GM19463 (cell line): ENCODE results near the gene TNS3.

Experiments used
- ATAC-seq: cut with Tn5 transposase; IDR thresholded peaks from one replicate; pipeline ENCODE4 v1.9.1; 2021; ENCODE audit warnings: mild to moderate bottlenecking, moderate library complexity; ENCODE audit not compliant: unreplicated experiment

Gene TNS3

DNA sequence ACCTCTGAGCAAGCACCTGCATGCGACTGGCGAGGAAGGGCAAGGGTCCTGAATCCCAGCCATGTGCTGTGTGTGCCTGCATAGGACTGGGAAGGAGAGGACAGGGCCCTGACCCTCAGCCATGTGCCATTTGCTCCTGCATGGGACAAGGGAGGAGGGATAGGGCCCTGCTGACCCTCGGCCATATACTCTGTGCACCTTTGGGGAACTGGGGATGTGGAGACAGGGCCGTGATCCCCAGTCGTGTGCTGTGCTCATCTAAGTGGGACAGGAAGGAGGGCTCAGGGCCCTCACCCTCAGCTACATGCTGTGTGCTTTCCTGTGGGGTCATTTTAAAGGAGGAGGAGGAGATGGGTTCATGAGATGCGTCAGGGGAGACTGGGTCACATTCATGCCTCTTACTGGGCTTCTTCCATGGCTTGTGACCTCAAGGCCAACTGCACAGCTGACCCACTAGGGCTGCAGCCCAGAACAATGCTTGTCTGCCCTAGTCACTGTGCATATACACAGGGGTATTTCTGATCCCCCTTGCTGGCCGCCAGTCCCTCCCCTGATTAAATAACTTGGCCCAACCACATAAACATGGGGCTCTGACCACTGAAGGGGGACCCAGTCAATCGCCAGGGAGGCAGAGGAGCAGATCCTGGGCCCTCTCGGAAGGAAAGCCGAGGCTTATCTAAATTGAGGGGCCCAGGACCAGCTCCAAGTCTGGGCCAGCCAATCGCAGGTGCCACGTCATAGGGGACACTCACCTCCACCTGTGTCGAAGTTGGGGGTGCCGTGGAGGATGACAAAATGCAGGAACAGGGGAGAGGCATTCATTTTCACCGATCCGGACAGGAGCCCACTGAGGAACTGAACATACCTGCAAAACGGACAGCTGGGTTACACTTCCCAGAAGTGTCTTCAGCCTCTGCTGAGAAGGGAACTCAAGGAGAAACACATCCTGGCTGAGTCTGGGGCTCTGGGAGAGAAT lies 167.3 kb downstream of the TNS3 start:
- no peak for ATAC-seq

DNA sequence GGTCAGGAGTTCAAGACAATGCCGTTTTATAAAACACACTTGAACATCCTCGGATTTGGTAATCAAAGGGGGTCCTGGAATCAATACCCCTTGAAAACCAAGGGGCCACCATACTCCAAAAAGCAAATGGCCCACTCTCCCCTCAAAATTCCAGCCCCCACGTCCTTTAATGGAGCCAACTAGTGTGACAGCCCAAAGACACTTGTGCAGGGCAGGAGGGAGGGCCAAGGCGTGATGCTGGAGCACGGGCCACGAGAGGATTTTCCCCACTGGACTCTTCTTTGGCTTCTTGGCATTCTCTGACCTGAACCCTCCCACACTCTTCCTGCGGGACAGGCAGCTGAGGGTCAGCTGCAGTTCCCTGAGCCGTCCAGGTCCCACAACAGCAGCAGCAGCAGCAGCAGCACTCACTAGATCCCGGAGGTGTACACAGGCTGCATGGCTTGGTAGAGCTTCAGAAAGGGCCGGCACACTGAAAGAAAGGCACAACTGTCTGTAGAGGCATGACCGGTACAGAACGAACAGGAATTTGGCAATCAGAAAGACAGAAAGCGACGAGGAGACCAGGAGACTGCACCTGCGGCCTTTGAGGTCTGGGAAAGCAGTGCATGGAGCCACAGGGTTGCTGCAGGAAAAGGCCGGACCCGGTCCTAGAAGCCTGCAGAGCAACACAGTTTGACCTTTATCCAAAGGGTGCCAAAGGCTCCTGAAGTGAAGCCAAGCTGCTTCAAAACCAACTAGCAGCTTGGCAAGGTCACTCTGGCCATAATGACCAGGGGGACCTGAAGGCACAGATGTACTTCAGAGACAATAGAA lies 168.2 kb downstream of the TNS3 start:
- ATAC-seq = no peak

DNA sequence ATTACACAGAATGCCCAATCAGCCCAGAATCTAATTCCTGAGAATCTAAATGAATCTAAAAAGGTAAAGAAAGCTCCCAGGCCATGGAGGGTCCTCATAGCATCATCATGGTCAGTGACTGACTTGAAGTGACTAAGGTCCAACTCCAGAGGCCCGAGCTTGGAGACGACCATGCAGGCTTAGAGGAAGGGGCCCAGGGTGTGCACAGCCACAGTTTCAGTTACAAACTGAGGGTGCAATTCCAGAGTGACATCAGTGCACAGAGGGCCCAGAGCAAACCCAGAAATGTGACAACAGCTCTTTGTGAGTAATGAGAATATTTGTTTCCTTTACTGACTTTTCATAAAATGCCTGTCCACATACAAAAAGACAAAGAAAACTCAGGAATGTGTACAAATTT lies 170.0 kb downstream of the TNS3 start:
- no peak for ATAC-seq

DNA sequence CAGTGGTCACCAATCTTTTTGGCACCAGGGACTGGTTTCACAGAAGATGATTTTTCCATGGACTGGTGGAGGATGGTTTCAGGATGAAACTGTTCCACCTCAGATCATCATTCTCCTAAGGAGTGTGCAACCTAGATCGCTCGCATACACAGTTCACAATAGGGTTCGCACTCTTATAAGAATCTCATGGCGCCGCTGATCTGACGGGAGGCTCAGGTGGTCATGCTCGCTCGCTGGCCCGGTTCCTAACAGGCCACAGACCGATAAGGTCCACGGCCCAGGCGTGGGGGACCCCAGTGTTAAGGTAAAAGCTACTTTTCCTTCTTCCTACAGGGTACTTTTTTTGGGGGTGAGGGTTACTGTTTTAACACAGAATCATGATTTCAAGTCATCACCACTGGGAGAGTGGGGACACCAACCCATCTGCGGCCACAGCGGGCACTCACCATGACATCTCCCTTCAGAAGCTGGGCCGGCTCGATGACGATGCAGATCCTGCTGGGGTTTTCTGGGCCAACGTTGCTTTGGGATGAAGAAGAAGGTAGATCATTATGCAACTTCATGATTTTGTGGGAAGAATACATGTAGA lies 170.5 kb downstream of the TNS3 start:
- ATAC-seq = no peak

DNA sequence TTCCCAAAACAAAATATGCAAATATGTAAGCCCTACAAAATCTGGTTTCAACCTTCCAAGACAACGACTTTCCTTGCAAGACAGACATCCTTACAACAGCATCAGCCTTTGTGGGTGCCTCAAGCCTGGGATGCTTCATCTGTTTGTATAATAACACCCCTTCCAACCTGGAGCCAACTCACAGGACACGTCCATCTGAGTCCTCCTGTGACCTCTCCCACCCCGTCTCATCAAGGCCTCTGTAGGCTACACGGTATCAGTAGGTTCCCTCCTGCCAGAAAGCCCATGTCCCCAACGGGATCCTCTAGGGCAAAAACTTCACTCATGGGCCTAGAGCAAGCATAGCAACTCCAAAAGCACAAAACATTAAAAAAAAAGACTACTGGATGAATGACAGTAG lies 173.2 kb downstream of the TNS3 start:
- no peak for ATAC-seq

DNA sequence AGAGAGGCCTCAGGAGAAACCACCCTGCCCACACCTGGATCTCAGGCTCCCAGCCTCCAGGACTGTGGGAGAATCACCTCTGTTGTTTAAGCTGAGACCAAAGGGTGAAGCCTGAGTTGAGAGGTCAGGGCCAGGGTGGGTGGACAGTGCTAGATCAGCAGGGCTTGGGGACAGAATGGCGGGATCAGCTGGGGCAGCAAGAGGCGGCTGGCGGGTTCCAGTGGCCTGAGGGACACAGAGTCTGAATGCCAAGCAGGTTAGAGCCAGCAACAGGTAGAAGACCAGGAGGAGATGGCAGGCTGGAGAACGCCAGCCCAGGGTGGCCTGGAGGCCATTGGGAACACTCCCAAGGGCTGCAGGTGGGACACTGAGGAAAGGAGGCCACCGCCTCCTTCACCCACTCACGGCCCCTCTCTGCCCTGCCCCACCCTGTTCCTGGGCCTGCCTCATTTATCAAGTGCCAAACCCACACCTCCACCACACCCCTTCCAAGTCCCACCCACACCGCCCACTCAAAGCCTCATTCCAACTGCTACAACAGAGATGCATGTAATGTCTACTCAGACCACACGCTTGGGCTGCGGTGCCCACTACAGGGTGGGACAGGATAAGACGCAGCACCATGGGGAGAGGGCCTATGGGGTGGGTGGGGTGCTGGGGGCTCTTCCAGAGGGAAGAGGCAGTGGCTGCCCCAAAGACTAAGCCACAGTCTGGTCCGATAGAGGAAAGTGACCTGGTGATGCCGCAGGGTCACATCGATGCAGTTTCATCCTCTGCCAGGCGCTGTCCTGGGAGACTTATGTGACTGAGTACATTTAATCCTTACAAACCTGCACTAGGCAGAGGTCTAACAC lies 173.9 kb downstream of the TNS3 start:
- no peak for ATAC-seq

DNA sequence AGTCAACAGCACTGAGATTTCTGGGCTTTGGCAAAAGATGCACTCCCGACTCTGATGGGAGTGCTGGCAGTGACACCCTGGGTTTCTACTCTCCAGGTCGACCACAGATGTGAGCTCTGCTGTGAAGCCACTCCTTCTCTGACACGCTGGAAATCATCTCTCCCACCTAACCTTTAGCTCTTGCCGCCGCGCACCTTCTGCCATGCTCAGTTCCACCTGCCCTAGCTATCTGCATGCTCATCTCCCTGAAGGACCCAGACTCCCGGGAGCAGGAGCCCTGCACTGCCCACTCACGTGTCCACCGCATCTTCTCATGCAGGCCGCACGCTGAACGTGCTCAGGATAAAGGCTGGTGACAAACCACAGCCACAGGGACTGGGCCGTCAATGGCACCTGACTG lies 174.8 kb downstream of the TNS3 start:
- no peak for ATAC-seq

DNA sequence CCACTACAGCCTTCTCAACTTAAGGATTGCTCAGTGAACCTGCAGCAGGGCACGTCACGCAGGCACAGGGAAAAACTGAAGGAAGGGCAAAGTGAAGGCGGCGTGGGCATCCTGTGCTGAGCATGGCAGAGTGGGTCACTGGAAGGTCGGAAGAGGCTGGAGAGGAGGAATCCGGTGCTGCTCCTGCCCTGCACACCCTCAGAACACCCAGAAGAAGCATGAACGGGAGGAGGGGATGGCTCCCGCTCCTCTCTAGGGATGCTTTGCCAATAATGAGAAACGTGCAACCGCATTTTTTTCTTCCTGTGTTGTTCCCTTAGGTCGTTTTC lies 175.1 kb downstream of the TNS3 start:
- ATAC-seq = no peak

DNA sequence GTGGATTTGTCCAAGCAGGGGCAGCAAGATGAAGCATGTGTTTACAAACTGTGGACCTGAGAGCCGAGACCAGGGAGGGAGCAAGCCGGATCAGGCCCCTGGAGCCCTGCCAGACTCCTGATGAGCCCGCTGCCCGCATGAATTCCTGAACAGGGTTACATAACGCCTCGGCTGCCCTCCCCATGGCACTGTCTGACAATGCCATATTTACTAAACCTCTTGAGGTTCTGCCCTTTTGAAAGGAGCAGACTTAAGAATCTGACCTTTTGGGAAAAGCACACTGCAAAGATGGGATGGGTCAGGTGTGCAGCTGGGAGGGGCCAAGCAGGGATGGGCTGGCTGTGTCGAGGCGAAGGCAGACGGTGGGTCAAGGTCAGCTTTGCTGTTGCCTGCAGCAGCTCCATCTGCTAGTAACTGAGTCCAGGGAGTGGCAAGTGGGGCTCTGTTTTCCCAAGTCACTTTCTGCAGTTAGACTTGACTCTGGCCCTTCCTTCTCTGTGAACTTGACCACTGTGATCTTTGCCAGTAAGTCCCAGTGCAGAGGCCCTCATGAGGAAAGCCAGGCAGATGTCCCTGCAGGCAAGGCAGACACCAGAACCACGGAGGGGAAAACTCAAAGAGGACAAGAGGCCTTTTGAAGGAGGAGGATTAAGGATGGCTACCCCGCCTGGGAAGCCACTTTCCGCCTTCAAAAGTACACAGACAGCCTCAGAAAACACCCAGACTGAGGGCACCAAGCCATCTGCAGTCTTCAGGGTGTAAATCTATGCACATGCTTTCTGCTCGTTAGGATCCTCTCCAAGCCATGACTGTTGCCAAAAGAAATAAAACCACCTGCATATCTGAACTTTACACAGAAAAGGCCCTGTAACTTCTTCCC lies 175.8 kb downstream of the TNS3 start:
- ATAC-seq = no peak

DNA sequence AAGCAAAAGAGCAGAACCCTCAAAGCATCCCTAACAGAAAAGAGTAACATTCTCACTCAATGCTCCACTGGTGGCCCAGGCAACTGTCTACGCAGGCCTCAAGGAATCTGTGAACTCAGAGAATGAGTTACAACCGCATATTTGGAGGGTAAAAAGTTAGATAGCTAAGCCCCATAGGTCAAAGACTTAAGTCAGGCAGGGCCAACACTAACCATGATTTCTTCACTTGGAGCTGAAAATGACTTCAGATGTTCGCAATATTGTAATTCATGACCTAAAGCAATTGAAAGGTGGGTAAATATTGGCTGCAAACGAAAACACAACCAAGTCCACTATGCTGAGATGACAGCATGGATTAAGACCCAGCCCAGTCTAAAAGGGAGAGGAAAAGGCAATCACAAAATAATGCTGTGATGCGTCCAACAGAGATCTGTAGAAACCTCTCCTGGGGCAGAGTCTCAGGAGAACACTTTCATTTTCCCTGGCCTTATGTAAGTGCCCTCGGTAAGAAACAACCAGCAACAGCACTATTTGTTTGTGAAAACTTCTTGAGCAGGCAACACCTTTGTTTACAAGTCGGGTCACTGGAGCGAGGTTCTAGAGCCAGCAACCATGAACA lies 176.5 kb downstream of the TNS3 start:
- ATAC-seq = no peak

DNA sequence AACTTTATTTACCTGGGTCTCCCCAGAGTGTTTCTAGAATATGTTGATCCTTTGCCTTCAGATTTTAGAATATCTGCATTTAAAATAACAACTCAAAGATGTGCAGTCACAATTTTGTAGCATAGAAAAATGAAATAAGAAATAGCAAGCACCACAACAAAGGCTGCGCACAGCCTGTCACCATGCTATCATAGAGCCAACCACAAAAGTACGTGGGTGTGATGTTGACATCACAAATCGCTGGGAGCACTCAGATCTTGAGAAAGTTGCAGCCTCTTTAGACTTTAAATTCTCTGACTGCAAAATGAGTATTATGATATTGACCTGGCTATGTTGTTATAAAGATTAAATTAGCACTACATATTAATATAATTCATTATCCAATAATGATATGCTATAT lies 177.9 kb downstream of the TNS3 start:
- no peak for ATAC-seq

DNA sequence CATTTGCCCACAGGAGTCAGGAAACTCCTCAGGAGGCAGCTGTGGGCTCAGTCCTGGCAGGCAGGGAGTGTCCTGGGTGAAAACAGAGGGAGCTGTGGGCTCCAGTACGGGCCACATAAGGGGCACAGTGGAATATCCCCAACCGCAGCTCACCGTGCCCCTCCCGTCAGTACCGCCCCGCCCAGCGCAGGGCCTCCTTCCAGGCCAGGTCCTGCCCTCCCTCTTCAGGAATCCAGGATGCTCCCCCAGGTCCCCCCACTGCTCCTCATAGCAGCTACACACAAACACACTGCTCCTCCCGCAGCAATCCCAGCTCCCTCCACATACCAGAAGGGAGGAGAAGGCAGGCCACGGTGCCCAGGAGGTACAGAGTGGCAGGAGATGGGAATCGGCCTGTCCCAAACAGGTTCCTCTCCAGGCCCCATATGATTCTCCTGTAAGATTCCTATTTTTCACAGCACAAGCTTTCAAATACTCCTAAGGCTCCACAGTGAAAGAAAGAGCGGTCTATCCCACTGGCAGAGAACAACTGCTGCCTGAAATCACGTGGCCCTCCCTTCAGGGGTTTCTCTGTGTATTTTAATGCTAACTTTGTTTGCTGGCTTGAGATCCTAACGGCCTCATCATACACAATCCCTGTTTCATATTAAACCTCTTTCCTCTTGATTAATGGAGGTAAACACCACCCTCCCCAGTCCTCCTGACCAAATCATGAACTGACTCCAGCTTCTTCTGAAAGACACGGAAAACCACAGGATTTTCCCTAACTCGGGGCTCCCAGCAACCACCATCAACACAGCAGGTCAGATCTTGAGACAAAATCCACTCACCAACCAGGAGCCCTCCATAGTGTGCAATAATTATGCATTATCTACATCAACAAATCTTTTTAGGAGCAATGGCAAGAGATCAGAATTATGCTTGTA lies 178.7 kb downstream of the TNS3 start:
- no peak for ATAC-seq

DNA sequence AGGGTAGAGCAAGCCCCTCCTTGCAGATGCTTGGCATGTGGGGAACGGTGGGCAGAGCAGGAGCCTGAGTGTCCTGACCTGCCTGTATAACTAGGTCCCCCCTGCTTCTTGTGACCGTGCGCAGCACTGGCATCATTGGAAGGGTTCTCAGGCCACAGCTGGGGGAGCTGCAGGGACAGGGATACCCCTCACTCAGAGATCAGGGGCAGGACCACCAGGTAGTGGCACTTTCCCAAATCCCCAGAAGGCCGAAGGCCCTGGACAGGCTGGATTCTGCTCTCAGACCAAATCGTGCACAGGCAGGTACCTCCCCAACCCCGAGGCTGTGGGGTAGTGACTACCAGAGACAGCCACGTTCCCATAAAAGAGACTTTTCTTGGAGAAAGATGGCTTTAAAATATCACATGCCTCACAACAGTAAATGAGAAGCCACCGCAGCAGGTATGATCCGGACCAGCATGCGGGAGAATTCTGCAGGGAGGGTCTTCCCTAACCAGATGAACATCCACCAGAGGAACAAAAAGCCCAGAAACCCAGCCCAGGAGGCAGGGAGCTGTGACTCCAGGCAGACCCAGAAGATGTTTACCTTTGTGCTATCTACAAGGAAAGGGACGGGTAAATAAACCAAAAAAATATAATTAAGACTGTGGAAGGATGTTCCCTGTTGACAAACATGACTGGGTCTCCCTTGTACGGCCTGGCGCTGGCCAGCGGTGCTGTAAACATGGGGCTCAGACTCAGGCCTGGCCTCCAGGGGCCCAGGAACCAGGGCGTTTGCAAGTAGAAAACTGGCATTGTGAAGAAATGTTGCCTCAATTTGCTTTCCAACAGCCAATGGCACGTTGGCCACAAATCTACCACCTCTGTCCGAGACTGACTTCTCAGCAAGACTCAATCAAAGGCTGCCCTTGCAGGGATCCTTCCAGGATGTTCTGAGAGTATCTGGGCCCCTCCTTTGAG lies 180.0 kb downstream of the TNS3 start:
- no peak for ATAC-seq

DNA sequence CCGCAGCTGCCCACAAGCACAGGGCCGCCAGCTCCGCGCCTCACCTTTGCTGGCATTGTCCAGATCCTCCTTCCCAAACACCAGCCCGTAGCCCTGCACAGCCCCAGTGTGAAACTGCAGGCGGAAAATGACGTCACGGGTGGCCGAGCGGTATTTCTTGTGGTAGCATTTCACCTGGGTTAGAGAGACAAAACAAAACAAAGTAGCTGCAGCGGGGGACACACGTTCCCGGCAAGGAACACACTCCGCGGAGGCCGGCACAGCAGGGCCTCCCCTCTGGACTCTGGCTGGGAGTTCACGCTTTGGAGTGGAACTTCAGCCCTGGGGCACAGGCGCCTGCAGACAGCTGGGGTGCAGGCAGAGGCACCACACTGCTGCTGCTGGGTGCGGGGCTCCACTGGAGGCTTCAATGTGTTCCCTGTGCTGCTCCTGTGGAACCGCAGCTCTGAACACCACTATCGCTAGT lies 181.1 kb downstream of the TNS3 start:
- no peak for ATAC-seq

DNA sequence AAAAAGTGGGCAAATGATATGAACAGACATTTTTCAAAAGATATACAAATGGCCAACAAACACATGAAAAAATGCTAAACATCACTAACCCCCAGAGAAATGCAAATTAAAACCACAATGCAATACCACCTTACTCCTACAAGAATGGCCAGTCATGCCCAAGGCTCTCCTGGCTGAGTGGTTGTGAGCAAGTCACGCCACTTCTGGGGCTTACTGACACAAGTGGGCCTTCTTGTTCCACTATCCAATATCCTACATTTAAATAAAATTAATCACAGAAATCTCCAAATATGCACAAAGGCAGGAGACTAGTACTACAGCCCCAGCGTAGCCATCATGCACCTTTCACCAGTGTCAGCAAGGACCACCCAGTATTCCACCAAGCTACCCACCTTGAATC lies 181.9 kb downstream of the TNS3 start:
- no peak for ATAC-seq

DNA sequence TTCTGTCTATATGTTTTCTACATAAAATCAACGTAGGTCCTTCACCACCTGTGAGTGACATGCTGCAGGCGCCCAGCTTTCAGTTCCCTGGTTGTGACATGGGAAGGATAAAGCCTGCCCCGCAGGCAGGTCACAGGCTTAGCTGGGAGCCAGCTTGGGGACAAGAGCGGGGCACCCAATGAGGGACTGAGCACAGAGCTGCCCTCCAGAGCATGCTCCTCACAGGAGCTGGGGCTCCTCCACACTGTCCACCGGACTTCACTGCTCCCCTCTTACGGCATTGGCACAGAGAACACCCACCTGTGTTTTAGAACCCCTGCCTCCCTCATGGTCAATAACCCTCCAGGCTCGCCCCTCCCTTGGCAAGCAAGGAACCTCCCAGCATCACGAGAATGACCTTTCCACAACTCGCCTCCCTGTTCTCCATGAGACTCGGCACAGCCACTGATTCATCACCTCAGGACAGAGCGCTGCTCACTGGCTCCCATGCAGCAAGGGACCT lies 187.1 kb downstream of the TNS3 start:
- no peak for ATAC-seq

DNA sequence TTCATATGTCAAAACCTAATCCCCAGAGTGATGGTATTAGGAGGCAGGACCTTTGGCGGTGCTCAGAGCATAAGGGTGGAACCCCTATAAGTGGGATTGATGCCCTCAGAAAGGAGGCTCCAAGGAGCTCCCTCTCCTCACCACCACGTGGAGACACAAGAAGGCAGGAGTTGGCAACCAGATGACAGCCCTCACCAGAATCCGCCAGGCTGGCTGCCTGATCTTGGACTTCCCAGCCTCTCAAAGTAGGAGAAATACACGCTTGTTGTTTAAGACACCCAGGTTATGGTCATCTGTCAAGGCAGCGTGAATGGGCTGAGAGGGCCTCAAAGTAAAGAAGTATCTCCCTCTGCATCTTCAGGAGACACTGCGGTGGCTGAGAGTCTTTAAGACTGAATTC lies 187.7 kb downstream of the TNS3 start:
- ATAC-seq = no peak
